CD14-positive monocyte (primary cell): ENCODE data around the gene DRAXIN. TPM values are rescaled to one million over a fixed set of nuclear protein-coding genes. Genes with fewer than 3 reads are reported as not detected.

Experiments used
- DNase-seq, 3 donors: peaks; one replicate each; pipeline ENCODE4 v3.0.0-alpha.2; 2011 to 2022
- H2AFZ ChIP-seq: 2 replicates; pipeline ENCODE4 v1.6.0; 2012; ENCODE audit warnings: mild to moderate bottlenecking, low read depth, low read length, inconsistent platforms; ENCODE audit not compliant: insufficient read depth, poor library complexity, severe bottlenecking
- H3K27ac ChIP-seq, 2 donors: 1 replicate in 1 of 2; 2 replicates in 1 of 2; pipeline ENCODE4 v1.5.1; 2012 to 2013; ENCODE audit warnings: low read length in 2 of 2, control low read depth in 1 of 2, inconsistent platforms in 1 of 2, low read depth in 1 of 2, mild to moderate bottlenecking in 1 of 2
- H3K27me3 ChIP-seq, 2 donors: one replicate each; pipeline versions ENCODE4 v1.6.0 to v1.6.1; 2011 to 2013; ENCODE audit warnings: low read length in 2 of 2; ENCODE audit not compliant: control insufficient read depth in 2 of 2, insufficient read depth in 2 of 2
- H3K36me3 ChIP-seq, 2 donors: replicated peaks in 1 of 2; 1 replicate in 1 of 2; 2 replicates in 1 of 2; pipeline versions ENCODE4 v1.5.1 to v1.6.1; 2012 to 2013; ENCODE audit warnings: low read length in 2 of 2, control low read depth in 1 of 2, inconsistent platforms in 1 of 2, mild to moderate bottlenecking in 1 of 2; ENCODE audit not compliant: insufficient read depth in 2 of 2, control insufficient read depth in 1 of 2
- H3K4me1 ChIP-seq, 2 donors: 1 replicate in 1 of 2; 2 replicates in 1 of 2; pipeline versions ENCODE4 v1.5.1 to v1.6.1; 2012 to 2013; ENCODE audit warnings: low read length in 2 of 2, control low read depth in 1 of 2, inconsistent platforms in 1 of 2, mild to moderate bottlenecking in 1 of 2, moderate library complexity in 1 of 2; ENCODE audit not compliant: insufficient read depth in 2 of 2, control insufficient read depth in 1 of 2
- H3K4me2 ChIP-seq: replicated peaks from 2 replicates; pipeline ENCODE3; 2012; ENCODE audit warnings: low read length, moderate library complexity, mild to moderate bottlenecking; ENCODE audit not compliant: poor library complexity, severe bottlenecking; ENCODE audit errors: extremely low read depth
- H3K4me3 ChIP-seq, 3 experiments: fragments of 200-600 bp in 1 of 3; sonication (generic) in 1 of 3; replicated peaks in 1 of 3; 1 replicate in 2 of 3; 2 replicates in 1 of 3; pipeline ENCODE4 v1.5.1; 2011 to 2013; ENCODE audit warnings: low read length in 3 of 3, mild to moderate bottlenecking in 3 of 3, control low read depth in 2 of 3, low read depth in 2 of 3, inconsistent platforms in 1 of 3, moderate library complexity in 1 of 3
- H3K79me2 ChIP-seq: 2 replicates; pipeline ENCODE4 v1.6.0; 2012; ENCODE audit warnings: mild to moderate bottlenecking, control low read depth, inconsistent platforms, low read length, moderate library complexity; ENCODE audit not compliant: insufficient read depth
- H3K9ac ChIP-seq: 2 replicates; pipeline ENCODE4 v1.6.0; 2017; ENCODE audit warnings: low read length, mild to moderate bottlenecking; ENCODE audit not compliant: insufficient read depth, poor library complexity, severe bottlenecking
- H3K9me3 ChIP-seq, 2 donors: replicated peaks in 1 of 2; 1 replicate in 1 of 2; 2 replicates in 1 of 2; pipeline versions ENCODE4 v1.5.1 to v1.6.1; 2012 to 2013; ENCODE audit warnings: low read length in 2 of 2, control low read depth in 1 of 2; ENCODE audit not compliant: control insufficient read depth in 1 of 2, insufficient read depth in 1 of 2
- H4K20me1 ChIP-seq: 2 replicates; pipeline ENCODE4 v1.6.0; 2012; ENCODE audit warnings: mild to moderate bottlenecking, low read length, control low read depth, moderate library complexity; ENCODE audit not compliant: insufficient read depth
- H3K27ac Mint-ChIP-seq, 7 donors: one replicate each; pipeline ENCODE4 v1.8.0; 2020; ENCODE audit warnings: mild to moderate bottlenecking in 7 of 7, mixed read lengths in 7 of 7, moderate library complexity in 6 of 7, inconsistent platforms in 2 of 7
- H3K27me3 Mint-ChIP-seq, 3 donors: one replicate each; pipeline ENCODE4 v1.8.0; 2021 to 2022; ENCODE audit warnings: low read depth in 3 of 3, mild to moderate bottlenecking in 3 of 3, mixed read lengths in 3 of 3, moderate library complexity in 3 of 3, inconsistent platforms in 1 of 3
- H3K36me3 Mint-ChIP-seq, 2 donors: one replicate each; pipeline ENCODE4 v1.8.0; 2020; ENCODE audit warnings: mixed read lengths in 2 of 2, inconsistent platforms in 1 of 2, mild to moderate bottlenecking in 1 of 2
- H3K4me1 Mint-ChIP-seq: one replicate; pipeline ENCODE4 v1.8.0; 2020; ENCODE audit warnings: mild to moderate bottlenecking, mixed read lengths
- H3K4me3 Mint-ChIP-seq, 2 donors: one replicate each; pipeline ENCODE4 v1.8.0; 2020; ENCODE audit warnings: mild to moderate bottlenecking in 2 of 2, mixed read lengths in 2 of 2, moderate library complexity in 1 of 2
- H3K9me3 Mint-ChIP-seq, 7 donors: one replicate each; pipeline ENCODE4 v1.8.0; 2020 to 2022; ENCODE audit warnings: mixed read lengths in 7 of 7, mild to moderate bottlenecking in 6 of 7, moderate library complexity in 6 of 7, inconsistent platforms in 2 of 7
- CTCF ChIP-seq: fragments of 200-600 bp; IDR thresholded peaks from one replicate; pipeline ENCODE4 v1.8.0; 2022; ENCODE audit warnings: antibody characterized with exemption, mild to moderate bottlenecking
- WGBS: methylation state at CpG from one replicate; pipeline ENCODE4 v1.1.5; 2013; ENCODE audit warnings: missing lambda C conversion rate; ENCODE audit not compliant: insufficient coverage; 5-methylcytosine and 5-hydroxymethylcytosine counted together
- intact Hi-C, 2 donors: fragments of 100-400 bp; cut with micrococcal nuclease; formaldehyde crosslinking; loops; one replicate each; pipeline versions ENCODE4 v1.15.0 to v1.15.1; 2023
- polyA plus RNA-seq, 3 donors: library from polyadenylated mRNA; depleted of rRNA in 1 of 3; unstranded in 2 of 3; stranded (reverse) in 1 of 3; fragments of 300-500 nt in 2 of 3; fragments of >200 nt in 1 of 3; fragmentation: Illumina TruSeq in 2 of 3; gene quantifications; 1 replicate in 2 of 3; 2 replicates in 1 of 3; pipeline ENCODE4 v1.2.3, GENCODE V29; 2012 to 2021

Gene DRAXIN
- polyA plus RNA-seq, 3 donors: 0.14 to 0.27 (median 0.18) TPM

GRCh38 chr1:11645270-11645669 lies 46.2 kb upstream of the DRAXIN start:
- H3K27ac Mint-ChIP-seq: no peak overlapping the region
- no peak for TF ChIP-seq CTCF
- Histone ChIP-seq H2AFZ (no peak overlapping the region), H4K20me1 (no peaks in the 10 kb centered on the region), H3K79me2 (no peaks in the 10 kb centered on the region), H3K27me3 (peaks cover 5 to 16% of the 10 kb centered on the region in 2 donors), H3K4me1 (peaks cover 1 to 10% of the 10 kb centered on the region in 2 donors), H3K36me3 (no peaks in the 10 kb centered on the region), H3K9me3 (no peaks in the 10 kb centered on the region), H3K4me3 (no peak overlapping the region), H3K27ac (no peak overlapping the region), H3K9ac (no peak overlapping the region), H3K4me2 (no peak overlapping the region)
- peaks cover 0 to 5% (median 0%) of the 10 kb centered on the region in 7 donors for H3K9me3 Mint-ChIP-seq
- no peak overlapping the region for H3K4me3 Mint-ChIP-seq
- no peak for DNase-seq
- intact Hi-C loops: loop anchor here in 1 of 2 donors (10.0 kb wide), 1 partner anchor 610 kb away; no protein-coding TSS in a partner anchor
- H3K4me1 Mint-ChIP-seq: peaks cover 15% of the 10 kb centered on the region
- H3K27me3 Mint-ChIP-seq: peaks cover 29 to 35% (median 29%) of the 10 kb centered on the region in 3 donors
- H3K36me3 Mint-ChIP-seq: peaks cover 0 to 3% of the 10 kb centered on the region in 2 donors
- WGBS: 100% methylated on average over 1 of the region's 5 CpGs

GRCh38 chr1:11645670-11646265 lies 45.7 kb upstream of the DRAXIN start:
- Histone ChIP-seq H2AFZ (no peak overlapping the region), H3K27ac (no peak overlapping the region), H3K9ac (no peak overlapping the region), H3K4me2 (no peak overlapping the region), H3K4me1 (peaks cover 4 to 15% of the 10 kb centered on the region in 2 donors), H3K79me2 (no peaks in the 10 kb centered on the region), H3K27me3 (peaks cover 5 to 20% of the 10 kb centered on the region in 2 donors), H3K9me3 (no peaks in the 10 kb centered on the region), H4K20me1 (no peaks in the 10 kb centered on the region), H3K36me3 (no peaks in the 10 kb centered on the region), H3K4me3 (no peak overlapping the region)
- DNase-seq: peak; percentile 49 to 64 (median 61)
- peaks cover 0 to 5% (median 0%) of the 10 kb centered on the region in 7 donors for H3K9me3 Mint-ChIP-seq
- TF ChIP-seq CTCF: peak; percentile 90
- no peak overlapping the region for H3K4me3 Mint-ChIP-seq
- H3K4me1 Mint-ChIP-seq: peaks cover 16% of the 10 kb centered on the region
- peaks cover 32 to 40% (median 34%) of the 10 kb centered on the region in 3 donors for H3K27me3 Mint-ChIP-seq
- H3K27ac Mint-ChIP-seq: no peak overlapping the region
- intact Hi-C loops: loop anchor here in 1 of 2 donors (10.0 kb wide), 1 partner anchor 611 kb away; no protein-coding TSS in a partner anchor
- peaks cover under 1 to 3% of the 10 kb centered on the region in 2 donors for H3K36me3 Mint-ChIP-seq
- WGBS: 50% methylated on average over 2 of the region's 8 CpGs
